Prostate gland (tissue), 2 donors: ENCODE measurements around the gene RRM1. TPM values are rescaled to one million over a fixed set of nuclear protein-coding genes. Genes with fewer than 3 reads are reported as not detected.

Experiments
- DNase-seq: peaks from one replicate; pipeline ENCODE4 v3.0.0-alpha.2; 2019; ENCODE audit warnings: low spot score
- H3K27ac ChIP-seq, 2 donors: fragments of 200-600 bp; sonication (generic); 2 replicates each; pipeline ENCODE4 v1.5.1; 2017 to 2019
- H3K27me3 ChIP-seq: fragments of 200-600 bp; sonication (generic); replicated peaks from 2 replicates; pipeline ENCODE4 v1.5.1; 2019; ENCODE audit not compliant: insufficient read depth
- H3K36me3 ChIP-seq, 2 donors: fragments of 200-600 bp; sonication (generic); 1 replicate in 1 of 2; 2 replicates in 1 of 2; pipeline versions ENCODE4 v1.5.1 to v1.8.1; 2017 to 2019
- H3K4me1 ChIP-seq: fragments of 200-600 bp; sonication (generic); replicated peaks from 2 replicates; pipeline ENCODE4 v1.5.1; 2019
- H3K4me3 ChIP-seq, 2 donors: fragments of 200-600 bp; sonication (generic); 2 replicates each; pipeline ENCODE4 v1.5.1; 2017 to 2019
- H3K9me3 ChIP-seq: fragments of 200-600 bp; sonication (generic); 2 replicates; pipeline ENCODE4 v1.5.1; 2017
- CTCF ChIP-seq, 4 experiments: fragments of 200-600 bp in 2 of 4; fragments of 450-650 bp in 2 of 4; sonication (generic) in 2 of 4; IDR thresholded peaks; 1 replicate in 3 of 4; 2 replicates in 1 of 4; pipeline ENCODE4 v1.5.1; 2016 to 2019; ENCODE audit warnings: antibody characterized with exemption in 4 of 4, mild to moderate bottlenecking in 2 of 4, moderate library complexity in 2 of 4
- POLR2A ChIP-seq: fragments of 450-650 bp; IDR thresholded peaks from one replicate; pipeline ENCODE4 v1.6.1; 2016; ENCODE audit warnings: antibody characterized with exemption, mild to moderate bottlenecking
- POLR2AphosphoS5 ChIP-seq: sonication (generic); formaldehyde crosslinking; IDR thresholded peaks from one replicate; pipeline ENCODE4 v1.6.1; 2017; ENCODE audit warnings: antibody characterized with exemption
- WGBS: methylation state at CpG from one replicate; pipeline ENCODE4 v1.1.5; 2018; 5-methylcytosine and 5-hydroxymethylcytosine counted together
- intact Hi-C: fragments of 100-400 bp; cut with DNase I; formaldehyde crosslinking; loops from one replicate; pipeline ENCODE4 v1.14.2; 2022
- total RNA-seq, 2 donors: library from RNA; depleted of rRNA; stranded (reverse); fragments of >200 nt; gene quantifications; one replicate each; pipeline ENCODE4 v1.1.0, GENCODE V29; 2016

Gene RRM1
- total RNA-seq, 2 donors from 2014 or later, result 32.6 to 61.8 TPM

GRCh38 chr11:4093519-4094347, 866 bp upstream of the RRM1 start:
- 64% methylated on average over 25 of the region's 25 CpGs for WGBS
- intact Hi-C loops, result no loop called here
- DNase-seq, result no peak

GRCh38 chr11:4095509-4096230, 1.1 kb downstream of the RRM1 start:
- H3K9me3 ChIP-seq, result no peaks in the 10 kb centered on the region
- no peaks in the 10 kb centered on the region for H3K27me3 ChIP-seq
- intact Hi-C loops, result no loop called here
- peak overlapping the region; percentile 90 to 94 for H3K27ac ChIP-seq
- H3K4me1 ChIP-seq, result no peaks in the 10 kb centered on the region
- peaks cover 0 to 4% of the 10 kb centered on the region in 2 donors for H3K36me3 ChIP-seq
- TF ChIP-seq POLR2AphosphoS5 (no peak), POLR2A (no peak), CTCF (IDR thresholded peaks at IDR 0.05) (no peak)
- 8% methylated on average over 10 of the region's 10 CpGs for WGBS
- DNase-seq, result no peak
- H3K4me3 ChIP-seq, result peak overlapping the region; percentile 64 to 80

More at GRCh38 chr11:4093519-4094347, 866 bp upstream of the RRM1 start:
- H3K4me1 ChIP-seq, result no peaks in the 10 kb centered on the region
- H3K36me3 ChIP-seq, result peaks cover 0 to 4% of the 10 kb centered on the region in 2 donors
- H3K9me3 ChIP-seq, result no peaks in the 10 kb centered on the region
- no peaks in the 10 kb centered on the region for H3K27me3 ChIP-seq
- H3K4me3 ChIP-seq, result peak overlapping the region; percentile 64 to 80
- TF ChIP-seq CTCF (IDR thresholded peaks at IDR 0.05) (no peak), POLR2A (no peak), POLR2AphosphoS5 (no peak)
- peak overlapping the region; percentile 90 to 94 for H3K27ac ChIP-seq

GRCh38 chr11:4098026-4098621, 3.5 kb downstream of the RRM1 start:
- Histone ChIP-seq H3K27ac (no peak overlapping the region), H3K4me1 (no peaks in the 10 kb centered on the region), H3K27me3 (no peaks in the 10 kb centered on the region), H3K9me3 (no peaks in the 10 kb centered on the region), H3K4me3 (no peak overlapping the region), H3K36me3 (no peaks in the 10 kb centered on the region)
- WGBS, result 62% methylated on average over 4 of the region's 4 CpGs
- TF ChIP-seq CTCF (IDR thresholded peaks at IDR 0.05) (no peak), POLR2AphosphoS5 (no peak), POLR2A (no peak)
- intact Hi-C loops, result no loop called here
- no peak for DNase-seq

GRCh38 chr11:4102711-4103110, 8.1 kb downstream of the RRM1 start:
- H3K4me1 ChIP-seq, result no peaks in the 10 kb centered on the region
- WGBS, result 94% methylated on average over 4 of the region's 4 CpGs
- H3K36me3 ChIP-seq, result no peaks in the 10 kb centered on the region
- TF ChIP-seq POLR2AphosphoS5 (no peak), CTCF (IDR thresholded peaks at IDR 0.05) (no peak), POLR2A (no peak)
- intact Hi-C loops, result no loop called here
- H3K27ac ChIP-seq, result no peak overlapping the region
- H3K27me3 ChIP-seq, result no peaks in the 10 kb centered on the region
- H3K4me3 ChIP-seq, result no peak overlapping the region
- no peak for DNase-seq
- H3K9me3 ChIP-seq, result no peaks in the 10 kb centered on the region
